H1 (cell line): Measurements from ENCODE around the gene ADGRD2.

ENCODE experiments used
- CBX5 ChIP-seq: fragments of 300-800, 300-1000 bp; sonication (generic); IDR thresholded peaks from 2 replicates; pipeline ENCODE4 v1.7.1; 2016; ENCODE audit warnings: antibody characterized with exemption, low read length, low read depth
- CEBPB ChIP-seq: IDR thresholded peaks from 2 replicates; pipeline ENCODE4 v1.6.1; 2012; ENCODE audit warnings: low read depth, low read length
- EGR1 ChIP-seq: IDR thresholded peaks from 2 replicates; pipeline ENCODE4 v1.6.1; 2011; ENCODE audit warnings: low read depth, low read length, borderline replicate concordance
- EP300 ChIP-seq, 2 experiments: IDR thresholded peaks; 1 replicate in 1 of 2; 2 replicates in 1 of 2; pipeline ENCODE4 v1.6.1; 2011 to 2012; ENCODE audit warnings: low read depth in 2 of 2, low read length in 2 of 2, mild to moderate bottlenecking in 2 of 2, borderline replicate concordance in 1 of 2, inconsistent platforms in 1 of 2, moderate library complexity in 1 of 2
- HDAC2 ChIP-seq, 2 experiments: fragments of 300-600 bp in 1 of 2; sonication (generic) in 1 of 2; IDR thresholded peaks; 2 replicates each; pipeline ENCODE4 v1.6.1; 2011 to 2012; ENCODE audit warnings: low read depth in 2 of 2, low read length in 2 of 2, mild to moderate bottlenecking in 2 of 2, moderate library complexity in 2 of 2, borderline replicate concordance in 1 of 2, inconsistent platforms in 1 of 2
- JUN ChIP-seq: IDR thresholded peaks from 2 replicates; pipeline ENCODE4 v1.6.1; 2011; ENCODE audit warnings: low read depth, mild to moderate bottlenecking, improper control_type of control experiment, low read length
- POLR2A ChIP-seq, 2 experiments: IDR thresholded peaks; 1 replicate in 1 of 2; 2 replicates in 1 of 2; pipeline ENCODE4 v1.6.1; 2011; ENCODE audit warnings: low read depth in 2 of 2, low read length in 2 of 2, mild to moderate bottlenecking in 2 of 2; ENCODE audit errors: control extremely low read depth in 1 of 2
- POLR2AphosphoS5 ChIP-seq: IDR thresholded peaks from 2 replicates; pipeline ENCODE4 v1.6.1; 2011; ENCODE audit warnings: low read depth, low read length
- ZNF274 ChIP-seq: IDR thresholded peaks from 2 replicates; pipeline ENCODE4 v1.7.0; 2012; ENCODE audit warnings: low read length, borderline replicate concordance; ENCODE audit errors: extremely low read depth
- TF ChIP-seq, protein P1 (sequence below), 3 experiments: IDR thresholded peaks; 1 replicate in 2 of 3; 2 replicates in 1 of 3; pipeline versions ENCODE4 v1.5.1 to v1.6.1; 2011; ENCODE audit warnings: low read length in 3 of 3, mild to moderate bottlenecking in 3 of 3, inconsistent platforms in 2 of 3, low read depth in 1 of 3, moderate library complexity in 1 of 3; ENCODE audit not compliant: insufficient read depth in 1 of 3; ENCODE audit errors: control extremely low read depth in 1 of 3

DNA sequence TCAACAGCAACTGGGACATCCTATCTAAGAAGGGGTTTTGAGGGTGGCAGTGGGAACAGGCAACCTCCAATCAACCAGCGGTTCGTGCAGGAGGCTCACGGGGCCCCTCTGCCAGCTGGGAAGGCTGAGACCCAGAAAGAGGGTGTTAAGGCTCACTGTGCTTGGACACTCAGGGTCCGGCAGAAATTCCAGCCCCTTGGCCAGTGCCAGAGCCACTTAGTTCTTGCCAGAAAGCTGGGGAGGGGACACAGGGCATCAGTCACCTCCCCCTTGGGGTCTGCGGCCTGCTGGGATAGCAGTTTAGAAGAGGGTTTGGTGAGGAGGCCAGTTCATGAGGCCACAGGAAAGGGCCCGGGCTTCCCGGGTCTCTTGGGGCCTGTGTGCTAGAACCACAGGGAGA lies 20.5 kb downstream of the ADGRD2 start:
- TF ChIP-seq ZNF274, result no peak
- TF ChIP-seq EGR1, result no peak
- TF ChIP-seq, protein P1, sequence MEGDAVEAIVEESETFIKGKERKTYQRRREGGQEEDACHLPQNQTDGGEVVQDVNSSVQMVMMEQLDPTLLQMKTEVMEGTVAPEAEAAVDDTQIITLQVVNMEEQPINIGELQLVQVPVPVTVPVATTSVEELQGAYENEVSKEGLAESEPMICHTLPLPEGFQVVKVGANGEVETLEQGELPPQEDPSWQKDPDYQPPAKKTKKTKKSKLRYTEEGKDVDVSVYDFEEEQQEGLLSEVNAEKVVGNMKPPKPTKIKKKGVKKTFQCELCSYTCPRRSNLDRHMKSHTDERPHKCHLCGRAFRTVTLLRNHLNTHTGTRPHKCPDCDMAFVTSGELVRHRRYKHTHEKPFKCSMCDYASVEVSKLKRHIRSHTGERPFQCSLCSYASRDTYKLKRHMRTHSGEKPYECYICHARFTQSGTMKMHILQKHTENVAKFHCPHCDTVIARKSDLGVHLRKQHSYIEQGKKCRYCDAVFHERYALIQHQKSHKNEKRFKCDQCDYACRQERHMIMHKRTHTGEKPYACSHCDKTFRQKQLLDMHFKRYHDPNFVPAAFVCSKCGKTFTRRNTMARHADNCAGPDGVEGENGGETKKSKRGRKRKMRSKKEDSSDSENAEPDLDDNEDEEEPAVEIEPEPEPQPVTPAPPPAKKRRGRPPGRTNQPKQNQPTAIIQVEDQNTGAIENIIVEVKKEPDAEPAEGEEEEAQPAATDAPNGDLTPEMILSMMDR (IDR thresholded peaks at IDR 0.05; ENCODE audit: control extremely low read depth in 1 of 3, insufficient read depth in 1 of 3, low read depth in 1 of 3, low read length in 3 of 3), result no peak
- no peak for TF ChIP-seq POLR2AphosphoS5
- TF ChIP-seq CEBPB, result no peak
- no peak for TF ChIP-seq EP300 (IDR thresholded peaks at IDR 0.05; ENCODE audit: borderline replicate concordance in 1 of 2, low read depth in 2 of 2, low read length in 2 of 2)
- TF ChIP-seq CBX5, result no peak
- no peak for TF ChIP-seq POLR2A (IDR thresholded peaks at IDR 0.05; ENCODE audit: control extremely low read depth in 1 of 2, low read depth in 2 of 2, low read length in 2 of 2)
- TF ChIP-seq JUN, result no peak
- no peak for TF ChIP-seq HDAC2 (IDR thresholded peaks at IDR 0.05; ENCODE audit: borderline replicate concordance in 1 of 2, low read depth in 2 of 2, low read length in 2 of 2)
